Tongue (tissue), 2 donors: Measurements from ENCODE around the gene EIPR1. TPM values are rescaled to one million over a fixed set of nuclear protein-coding genes. Genes with fewer than 3 reads are reported as not detected.
"Not testable (repeated sequence)": the region's sequence is repeated elsewhere in the genome, so short reads cannot be mapped to it uniquely, and the experiment has no call there.

Experiments used
- DNase-seq: peaks from one replicate; pipeline ENCODE4 v3.0.0-alpha.2; 2015
- total RNA-seq: library from RNA; depleted of rRNA; stranded (reverse); fragments of >200 nt; gene quantifications from one replicate; pipeline ENCODE4 v1.2.3, GENCODE V29; 2014

The EIPR1 gene
- total RNA-seq, 1 donor from 2014 or later = 28.9 TPM

GRCh38 chr2:3403587-3404334 is 26.1 kb upstream of the EIPR1 start:
- DNase-seq = no peak

- DNase-seq = peak; percentile 85
Observed at GRCh38 chr2:3399829-3400228, 22.2 kb upstream of the EIPR1 start.

GRCh38 chr2:3399381-3399780 is 21.8 kb upstream of the EIPR1 start:
- no peak for DNase-seq

DNA sequence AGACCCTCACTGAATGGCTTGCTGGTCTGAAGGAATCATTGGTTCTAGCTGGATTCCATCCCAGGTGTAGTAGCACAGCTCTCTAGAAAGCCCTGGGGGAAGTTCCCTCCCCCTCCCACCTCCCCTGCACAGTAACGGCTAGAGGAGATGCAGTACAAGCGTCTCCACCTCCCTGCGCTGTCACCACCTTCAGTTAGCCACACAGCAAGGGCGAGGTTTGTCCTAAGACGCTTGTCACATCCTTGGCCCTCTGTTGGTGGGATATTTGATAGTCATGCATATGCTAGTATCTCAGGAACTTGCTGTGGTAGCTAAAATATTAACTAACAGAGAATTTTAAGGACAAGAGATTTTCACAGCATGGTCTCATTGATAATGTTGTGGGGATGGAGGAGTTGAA is 21.2 kb upstream of the EIPR1 start:
- DNase-seq = no peak

DNA sequence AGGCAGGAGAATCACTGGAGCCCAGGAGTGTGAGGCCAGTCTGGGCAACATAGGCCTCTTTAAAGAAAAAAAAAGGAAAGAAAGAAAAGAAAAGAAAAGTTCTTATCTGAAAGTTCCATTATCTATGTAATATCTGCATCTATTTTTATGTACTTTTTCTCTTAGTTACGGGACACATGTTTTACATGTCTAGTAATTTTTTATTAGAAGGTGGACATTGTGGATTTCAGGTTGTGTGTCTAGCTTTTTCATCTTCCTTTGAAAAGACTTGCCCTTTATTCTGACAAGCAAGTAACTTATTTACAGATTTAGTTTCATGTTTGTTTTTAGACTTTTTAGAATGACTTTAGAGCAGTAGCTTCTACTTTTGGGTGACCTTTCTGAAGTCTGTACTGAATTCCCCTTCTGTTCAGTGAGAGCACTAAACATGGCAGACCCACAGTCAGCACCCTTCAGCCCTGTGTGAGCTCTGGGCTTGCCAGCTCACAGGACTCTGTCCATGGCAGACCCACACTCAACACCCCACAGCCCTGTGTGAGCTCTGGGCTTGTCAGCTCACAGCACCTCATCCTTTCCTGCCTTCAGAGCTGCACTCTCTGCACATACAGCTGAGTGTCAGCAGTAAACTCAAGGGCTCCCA is 19.4 kb upstream of the EIPR1 start:
- DNase-seq = no peak

DNA sequence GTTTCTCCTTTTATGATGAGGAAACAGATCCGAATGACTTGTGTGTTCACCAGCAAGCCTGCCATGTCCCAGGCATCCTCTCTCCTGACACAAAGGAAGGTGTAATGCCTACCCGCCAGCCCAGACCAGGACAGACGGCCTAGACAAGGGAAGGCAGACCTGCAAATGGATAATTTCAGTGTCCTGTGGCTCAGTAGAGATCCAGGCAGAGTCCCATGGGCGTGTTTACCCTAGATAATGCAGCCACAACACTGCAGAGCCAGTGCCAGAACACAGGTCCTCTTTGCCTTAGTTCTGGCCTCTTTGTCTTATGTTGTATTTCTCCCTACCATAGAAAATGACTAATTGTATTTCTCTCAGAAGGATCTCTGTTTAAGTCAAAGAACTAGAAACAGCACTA is 14.6 kb upstream of the EIPR1 start:
- DNase-seq = no peak

- DNase-seq = no peak
Observed at GRCh38 chr2:3390041-3390440, 12.4 kb upstream of the EIPR1 start.

- no peak for DNase-seq
Observed at GRCh38 chr2:3389193-3389592, 11.6 kb upstream of the EIPR1 start.

GRCh38 chr2:3388412-3388738 is 10.8 kb upstream of the EIPR1 start:
- DNase-seq = no peak

- DNase-seq = no peak
Observed at GRCh38 chr2:3387644-3388411, 10.2 kb upstream of the EIPR1 start.

- DNase-seq = no peak
Observed at GRCh38 chr2:3387011-3387410, 9.4 kb upstream of the EIPR1 start.

GRCh38 chr2:3386448-3386958 is 8.9 kb upstream of the EIPR1 start:
- DNase-seq = peak; percentile 52

DNA sequence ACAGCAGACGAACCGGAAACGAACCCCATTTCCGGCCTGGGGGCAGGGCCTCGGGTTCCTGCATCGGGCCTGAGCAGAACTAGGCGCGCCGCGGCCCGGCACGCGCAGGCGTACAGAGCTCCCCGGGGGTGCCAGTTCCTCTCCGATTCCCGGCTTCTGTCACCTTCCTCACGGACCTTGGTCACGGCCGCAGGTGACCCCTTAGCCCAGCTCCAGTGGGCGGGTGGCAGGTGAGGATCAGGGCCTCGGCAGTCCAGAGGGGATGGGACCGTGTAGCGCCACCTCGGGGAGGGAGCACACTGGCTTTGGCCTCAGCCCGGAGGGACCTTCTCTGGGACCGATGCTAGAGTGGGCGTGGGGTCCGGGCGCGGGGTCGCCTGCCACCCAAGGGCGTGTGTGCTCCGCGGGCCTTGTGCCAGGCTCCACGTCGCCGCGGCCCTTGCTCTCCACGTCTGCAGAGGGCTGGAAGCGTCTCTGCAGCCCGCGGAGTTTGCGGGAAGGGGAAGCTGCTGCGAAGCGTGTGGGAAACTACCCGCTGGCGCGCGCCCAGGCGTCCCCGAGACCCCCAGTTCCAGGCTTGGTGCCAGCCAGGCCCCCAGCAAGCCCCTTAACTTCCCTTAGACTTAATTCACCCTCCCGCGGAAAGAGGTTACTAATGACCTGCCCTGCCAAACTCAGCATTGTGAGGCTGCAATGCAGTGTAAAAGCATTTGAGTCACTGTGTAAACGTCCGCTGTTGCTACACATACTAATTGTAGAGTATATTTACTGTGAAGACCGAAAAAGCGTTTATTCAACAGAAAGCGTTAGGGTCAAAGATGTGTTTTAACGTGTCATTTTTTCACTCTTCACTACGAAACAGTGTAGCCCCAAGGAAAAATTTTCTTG is 2.3 kb upstream of the EIPR1 start, which contains the start of gene TRAPPC12:
Gene TRAPPC12, plus strand, starts transcription at position 48 of the 888 bp plus-strand sequence. CDS start 7,930 bp downstream, outside the sequence.
- peak; percentile 96 for DNase-seq

- no peak for DNase-seq
Observed at GRCh38 chr2:3379339-3379646, 1.7 kb upstream of the EIPR1 start.

GRCh38 chr2:3377279-3377611 is 373 bp downstream of the EIPR1 start:
- peak; percentile 49 for DNase-seq

DNA sequence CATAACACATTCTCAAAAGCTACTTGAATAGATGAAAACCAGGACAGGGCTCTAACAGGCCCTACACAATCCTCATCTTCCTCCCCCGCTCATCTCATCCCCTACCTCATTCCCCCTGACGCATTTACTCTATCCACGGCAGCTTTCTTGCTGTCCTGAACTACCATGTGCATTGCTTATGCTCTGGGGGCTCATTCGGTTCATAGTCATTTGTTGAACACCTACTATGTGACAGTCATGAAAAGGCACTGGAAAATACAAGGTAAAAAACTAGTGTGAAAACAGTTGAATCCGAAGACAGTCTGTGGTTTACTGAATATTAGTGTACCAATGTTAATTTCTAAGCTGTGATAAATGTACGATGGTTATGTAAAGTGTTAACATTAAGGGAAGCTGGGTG is 797 bp downstream of the EIPR1 start:
- no peak for DNase-seq

GRCh38 chr2:3369340-3370181 is 8.1 kb downstream of the EIPR1 start:
- not testable (repeated sequence) for DNase-seq

DNA sequence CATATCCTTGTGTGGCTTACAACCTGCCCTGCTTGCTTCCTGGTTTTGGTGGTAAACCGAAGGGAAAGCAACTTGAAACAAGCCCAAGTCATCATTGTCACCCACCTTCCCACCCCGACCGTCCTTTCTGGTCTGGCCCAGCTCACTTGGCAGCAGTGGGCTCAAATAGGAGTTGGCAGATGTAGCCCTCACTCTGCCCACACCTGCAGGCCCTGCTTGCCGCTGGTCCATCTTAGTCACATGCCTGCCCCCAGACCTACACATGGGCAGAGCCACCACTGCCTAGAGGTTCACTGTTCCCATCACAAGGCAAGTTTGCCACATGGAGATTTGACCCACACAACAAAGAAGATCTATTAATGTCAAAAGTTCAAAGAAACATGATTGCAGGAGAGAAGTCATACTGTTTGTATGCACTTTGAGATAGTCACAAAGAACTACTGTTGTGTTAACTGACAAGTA is 9.3 kb downstream of the EIPR1 start:
- no peak for DNase-seq

GRCh38 chr2:3365219-3365618 is 12.4 kb downstream of the EIPR1 start:
- no peak for DNase-seq

GRCh38 chr2:3361518-3362389 is 15.9 kb downstream of the EIPR1 start:
- DNase-seq = no peak
